Measurements from ENCODE around the gene PRODH.
"Not testable (repeated sequence)": the region's sequence is repeated elsewhere in the genome, so short reads cannot be mapped to it uniquely, and the experiment has no call there.

The PRODH gene

GRCh38 chr22:18968011-18968749, 32.1 kb upstream of the PRODH start:
- Histone ChIP-seq H3K9ac (no peak overlapping the region), H3K27ac (no peak overlapping the region), H3K4me1 (ENCODE audit: low read depth, poor library complexity, severe bottlenecking) (no peaks in the 10 kb centered on the region), H3K4me3 (IDR thresholded peaks at IDR 0.05; ENCODE audit: insufficient read depth, low read depth, low read length) (no peak overlapping the region), H4K20me1 (ENCODE audit: insufficient read depth) (no peaks in the 10 kb centered on the region), H3K27me3 (ENCODE audit: insufficient read depth, low read depth) (0 out of 2 replicates have a peak, but pooled peaks cover 2% of the 10 kb centered on the region), H3K36me3 (ENCODE audit: insufficient read depth) (no peaks in the 10 kb centered on the region), H3K79me2 (ENCODE audit: insufficient read depth, low read depth) (no peaks in the 10 kb centered on the region), H2AFZ (ENCODE audit: low read depth) (no peak overlapping the region), H3K4me2 (no peak overlapping the region)
- TF ChIP-seq, protein P1, sequence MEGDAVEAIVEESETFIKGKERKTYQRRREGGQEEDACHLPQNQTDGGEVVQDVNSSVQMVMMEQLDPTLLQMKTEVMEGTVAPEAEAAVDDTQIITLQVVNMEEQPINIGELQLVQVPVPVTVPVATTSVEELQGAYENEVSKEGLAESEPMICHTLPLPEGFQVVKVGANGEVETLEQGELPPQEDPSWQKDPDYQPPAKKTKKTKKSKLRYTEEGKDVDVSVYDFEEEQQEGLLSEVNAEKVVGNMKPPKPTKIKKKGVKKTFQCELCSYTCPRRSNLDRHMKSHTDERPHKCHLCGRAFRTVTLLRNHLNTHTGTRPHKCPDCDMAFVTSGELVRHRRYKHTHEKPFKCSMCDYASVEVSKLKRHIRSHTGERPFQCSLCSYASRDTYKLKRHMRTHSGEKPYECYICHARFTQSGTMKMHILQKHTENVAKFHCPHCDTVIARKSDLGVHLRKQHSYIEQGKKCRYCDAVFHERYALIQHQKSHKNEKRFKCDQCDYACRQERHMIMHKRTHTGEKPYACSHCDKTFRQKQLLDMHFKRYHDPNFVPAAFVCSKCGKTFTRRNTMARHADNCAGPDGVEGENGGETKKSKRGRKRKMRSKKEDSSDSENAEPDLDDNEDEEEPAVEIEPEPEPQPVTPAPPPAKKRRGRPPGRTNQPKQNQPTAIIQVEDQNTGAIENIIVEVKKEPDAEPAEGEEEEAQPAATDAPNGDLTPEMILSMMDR (conservative IDR thresholded peaks at IDR 0.05; ENCODE audit: low read depth, low read length), result no peak

DNA sequence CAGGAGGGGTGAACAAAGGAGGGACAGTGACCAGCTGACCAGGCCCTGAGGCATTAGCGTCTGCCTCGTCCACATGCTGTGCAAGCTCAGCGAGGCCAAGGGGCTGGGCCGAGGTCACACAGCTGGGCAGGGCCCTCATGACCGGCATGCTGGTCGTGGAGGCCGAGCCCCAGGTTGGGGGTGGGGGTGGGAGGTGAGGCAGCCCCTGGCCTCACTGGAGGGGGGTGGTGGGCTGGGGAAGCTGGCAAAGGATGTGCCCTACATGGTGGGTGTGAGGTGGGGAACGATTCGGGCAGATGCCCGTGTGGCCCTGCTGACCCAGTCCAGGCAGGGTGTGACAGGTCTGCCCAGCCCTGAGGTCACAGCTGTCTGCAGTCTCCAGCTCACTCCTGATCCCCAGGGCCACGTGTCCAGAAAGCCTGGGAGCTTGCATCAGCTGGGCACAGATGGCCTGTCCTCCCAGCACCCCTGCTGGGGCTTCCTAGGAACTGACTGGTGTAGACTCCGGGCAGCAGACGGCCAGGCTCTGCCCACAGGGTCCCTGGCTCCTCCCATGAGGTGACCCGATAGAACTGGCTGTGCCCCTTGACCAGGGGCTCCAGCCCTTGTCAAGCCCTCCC, 31.4 kb upstream of the PRODH start:
- not testable (repeated sequence) for H3K9ac ChIP-seq; H3K79me2 ChIP-seq (ENCODE audit: insufficient read depth, low read depth); H3K4me1 ChIP-seq (ENCODE audit: low read depth, poor library complexity, severe bottlenecking); H3K4me3 ChIP-seq (IDR thresholded peaks at IDR 0.05; ENCODE audit: insufficient read depth, low read depth, low read length); H3K27me3 ChIP-seq (ENCODE audit: insufficient read depth, low read depth); H3K36me3 ChIP-seq (ENCODE audit: insufficient read depth); H2AFZ ChIP-seq (ENCODE audit: low read depth); H3K27ac ChIP-seq; H3K4me2 ChIP-seq; H4K20me1 ChIP-seq (ENCODE audit: insufficient read depth)

GRCh38 chr22:18966748-18967147, 30.7 kb upstream of the PRODH start:
- Histone ChIP-seq H3K9ac (no peak overlapping the region), H3K4me1 (ENCODE audit: low read depth, poor library complexity, severe bottlenecking) (no peaks in the 10 kb centered on the region), H2AFZ (ENCODE audit: low read depth) (no peak overlapping the region), H3K4me3 (IDR thresholded peaks at IDR 0.05; ENCODE audit: insufficient read depth, low read depth, low read length) (no peak overlapping the region), H4K20me1 (ENCODE audit: insufficient read depth) (no peaks in the 10 kb centered on the region), H3K27me3 (ENCODE audit: insufficient read depth, low read depth) (0 out of 2 replicates have a peak, but pooled peaks cover 2% of the 10 kb centered on the region), H3K79me2 (ENCODE audit: insufficient read depth, low read depth) (no peaks in the 10 kb centered on the region), H3K27ac (no peak overlapping the region), H3K4me2 (no peak overlapping the region), H3K36me3 (ENCODE audit: insufficient read depth) (no peaks in the 10 kb centered on the region)
- TF ChIP-seq, protein P1 (conservative IDR thresholded peaks at IDR 0.05; ENCODE audit: low read depth, low read length), result no peak

DNA sequence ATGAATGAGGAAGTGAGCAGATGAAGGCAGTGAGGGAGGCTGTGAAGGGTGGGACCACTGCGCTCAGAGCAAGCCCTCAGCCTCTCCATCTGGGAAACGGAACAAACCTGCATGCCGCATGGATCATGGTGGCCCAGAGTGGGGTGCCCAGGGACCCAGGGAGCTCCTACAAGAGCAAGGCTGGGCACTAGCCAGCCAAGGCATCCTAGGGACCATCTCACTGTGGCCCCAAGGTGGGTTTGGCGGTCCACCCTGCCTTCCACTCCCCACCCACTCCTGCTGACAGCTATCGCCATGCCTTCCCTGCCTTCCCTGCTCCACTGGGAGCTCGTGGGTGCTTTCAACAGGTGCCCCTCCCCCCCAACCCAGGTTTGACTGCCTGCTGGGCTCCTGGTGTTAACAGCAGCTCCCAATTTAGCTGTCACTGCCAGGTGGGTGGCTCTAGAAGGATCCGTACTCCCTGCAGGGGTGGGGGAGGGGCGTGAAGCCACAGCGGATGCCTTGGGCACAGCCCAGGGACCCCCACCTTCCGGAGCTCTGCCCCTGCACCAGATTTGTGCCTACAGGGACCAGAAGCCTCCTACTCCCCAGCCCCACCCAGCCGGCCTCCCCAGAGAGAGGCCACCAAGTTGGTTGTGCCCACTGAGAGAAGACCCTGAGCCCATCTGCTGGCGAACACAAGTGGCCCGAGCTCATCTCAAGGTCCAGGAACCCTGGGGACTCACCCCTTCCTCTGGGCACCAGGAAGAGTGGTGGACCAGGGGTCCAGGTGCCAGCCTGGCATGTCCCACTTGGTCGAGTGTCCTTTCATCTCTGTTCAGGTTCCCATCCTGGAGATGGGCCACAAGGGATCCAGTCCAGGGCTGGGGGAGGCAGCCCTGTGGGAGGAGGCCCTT, 29.7 kb upstream of the PRODH start:
- Histone ChIP-seq H3K4me1 (ENCODE audit: low read depth, poor library complexity, severe bottlenecking) (no peaks in the 10 kb centered on the region), H3K9ac (no peak overlapping the region), H3K79me2 (ENCODE audit: insufficient read depth, low read depth) (no peaks in the 10 kb centered on the region), H3K27ac (no peak overlapping the region), H4K20me1 (ENCODE audit: insufficient read depth) (no peaks in the 10 kb centered on the region), H3K4me2 (no peak overlapping the region), H3K4me3 (IDR thresholded peaks at IDR 0.05; ENCODE audit: insufficient read depth, low read depth, low read length) (no peak overlapping the region), H2AFZ (ENCODE audit: low read depth) (no peak overlapping the region), H3K27me3 (ENCODE audit: insufficient read depth, low read depth) (0 out of 2 replicates have a peak, but pooled peaks cover 2% of the 10 kb centered on the region), H3K36me3 (ENCODE audit: insufficient read depth) (no peaks in the 10 kb centered on the region)
- TF ChIP-seq, protein P1 (conservative IDR thresholded peaks at IDR 0.05; ENCODE audit: low read depth, low read length), result no peak

GRCh38 chr22:18964501-18965265, 28.6 kb upstream of the PRODH start:
- H3K9ac ChIP-seq; H3K36me3 ChIP-seq (ENCODE audit: insufficient read depth); H3K27ac ChIP-seq; H3K4me3 ChIP-seq (IDR thresholded peaks at IDR 0.05; ENCODE audit: insufficient read depth, low read depth, low read length); H4K20me1 ChIP-seq (ENCODE audit: insufficient read depth); H3K27me3 ChIP-seq (ENCODE audit: insufficient read depth, low read depth); H2AFZ ChIP-seq (ENCODE audit: low read depth); H3K79me2 ChIP-seq (ENCODE audit: insufficient read depth, low read depth); H3K4me2 ChIP-seq; H3K4me1 ChIP-seq (ENCODE audit: low read depth, poor library complexity, severe bottlenecking): not testable (repeated sequence)

GRCh38 chr22:18964051-18964450, 28.0 kb upstream of the PRODH start:
- H3K36me3 ChIP-seq (ENCODE audit: insufficient read depth); H3K79me2 ChIP-seq (ENCODE audit: insufficient read depth, low read depth); H3K9ac ChIP-seq; H3K27me3 ChIP-seq (ENCODE audit: insufficient read depth, low read depth); H2AFZ ChIP-seq (ENCODE audit: low read depth); H3K4me2 ChIP-seq; H4K20me1 ChIP-seq (ENCODE audit: insufficient read depth); H3K4me3 ChIP-seq (IDR thresholded peaks at IDR 0.05; ENCODE audit: insufficient read depth, low read depth, low read length); H3K4me1 ChIP-seq (ENCODE audit: low read depth, poor library complexity, severe bottlenecking); H3K27ac ChIP-seq: not testable (repeated sequence)
